Stimulated activated CD8-positive, alpha-beta memory T cell treated with anti-CD3 and anti-CD28 coated beads, Interleukin-7, amount 100 ng/mL, for 4 hours (primary cell): Measurements from ENCODE around the gene TAAR5.
"Not testable (repeated sequence)": the region's sequence is repeated elsewhere in the genome, so short reads cannot be mapped to it uniquely, and the experiment has no call there.

Experiments used
- DNase-seq, 2 donors: peaks; one replicate each; pipeline ENCODE4 v3.0.0-alpha.2; 2020; ENCODE audit warnings: low read depth in 2 of 2

The TAAR5 gene, protein sequence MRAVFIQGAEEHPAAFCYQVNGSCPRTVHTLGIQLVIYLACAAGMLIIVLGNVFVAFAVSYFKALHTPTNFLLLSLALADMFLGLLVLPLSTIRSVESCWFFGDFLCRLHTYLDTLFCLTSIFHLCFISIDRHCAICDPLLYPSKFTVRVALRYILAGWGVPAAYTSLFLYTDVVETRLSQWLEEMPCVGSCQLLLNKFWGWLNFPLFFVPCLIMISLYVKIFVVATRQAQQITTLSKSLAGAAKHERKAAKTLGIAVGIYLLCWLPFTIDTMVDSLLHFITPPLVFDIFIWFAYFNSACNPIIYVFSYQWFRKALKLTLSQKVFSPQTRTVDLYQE

DNA sequence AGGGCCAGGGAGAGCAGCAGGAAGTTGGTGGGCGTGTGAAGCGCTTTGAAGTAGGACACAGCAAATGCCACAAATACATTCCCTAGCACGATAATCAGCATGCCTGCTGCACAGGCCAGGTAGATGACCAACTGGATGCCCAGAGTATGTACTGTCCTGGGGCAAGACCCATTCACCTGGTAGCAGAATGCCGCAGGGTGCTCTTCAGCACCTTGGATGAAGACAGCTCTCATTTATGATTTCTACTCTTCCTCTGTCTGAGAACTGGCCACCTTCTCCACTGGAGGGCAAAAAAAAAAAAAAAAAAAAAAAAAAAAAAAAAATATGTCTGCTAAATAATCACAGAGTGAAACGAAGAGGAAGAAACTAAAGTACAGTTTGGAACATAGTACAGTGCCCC lies at the start of gene TAAR5:
TSS of gene TAAR5 (minus strand) at position 288 of the 400 bp plus-strand sequence. CDS start at position 233, 55 bp downstream.
- DNase-seq = no peak

GRCh38 chr6:132637135-132637534 lies 47.6 kb upstream of the TAAR5 start:
- DNase-seq = not testable (repeated sequence)

- DNase-seq = not testable (repeated sequence)
These were observed 46.4 kb upstream of the TAAR5 start for GRCh38 chr6:132635906-132636305.

- DNase-seq = not testable (repeated sequence)
These were observed 45.7 kb upstream of the TAAR5 start for GRCh38 chr6:132635288-132635687.

DNA sequence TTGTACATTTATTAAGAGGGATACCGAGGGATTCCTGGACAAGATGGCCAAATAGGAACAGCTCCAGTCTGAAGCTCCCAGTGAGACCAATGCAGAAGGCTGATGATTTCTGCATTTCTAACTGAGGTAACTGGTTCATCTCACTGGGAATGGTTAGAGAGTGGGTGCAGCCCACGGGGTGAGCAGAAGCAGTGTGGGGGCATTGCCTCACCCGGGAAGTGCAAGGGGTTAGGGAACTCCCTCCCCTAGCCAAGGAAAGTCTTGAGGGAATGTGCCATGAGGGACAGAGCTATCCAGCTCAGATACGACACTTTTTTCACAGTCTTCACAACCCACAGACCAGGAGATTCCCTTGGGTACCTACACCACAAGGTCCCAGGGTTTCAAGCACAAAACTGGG lies 45.3 kb upstream of the TAAR5 start:
- DNase-seq = no peak

DNA sequence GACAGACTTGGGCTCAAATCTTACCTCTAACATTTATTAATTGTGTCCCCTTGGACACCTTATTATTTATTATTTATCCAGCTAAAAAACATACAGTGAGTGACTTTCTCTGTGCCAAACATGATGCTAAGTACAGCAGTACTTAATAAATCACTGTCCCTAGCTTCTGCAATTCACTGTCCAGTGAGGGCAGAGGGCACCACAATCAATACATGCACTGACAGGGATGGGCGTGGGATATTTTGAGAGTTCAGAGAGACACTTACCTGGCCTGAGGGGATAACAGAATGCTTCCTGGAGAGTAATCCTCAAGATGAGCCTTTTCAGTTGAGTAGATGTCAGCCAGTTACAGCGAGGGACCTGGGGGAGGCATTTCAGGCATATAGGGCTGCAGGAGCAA lies 43.8 kb upstream of the TAAR5 start:
- DNase-seq = no peak

GRCh38 chr6:132624175-132624574 lies 34.6 kb upstream of the TAAR5 start, which contains the start of gene TAAR2:
TAAR2 (minus strand) TSS chr6:132624275; CDS start chr6:132624275, 0 bp downstream.
- DNase-seq = no peak

DNA sequence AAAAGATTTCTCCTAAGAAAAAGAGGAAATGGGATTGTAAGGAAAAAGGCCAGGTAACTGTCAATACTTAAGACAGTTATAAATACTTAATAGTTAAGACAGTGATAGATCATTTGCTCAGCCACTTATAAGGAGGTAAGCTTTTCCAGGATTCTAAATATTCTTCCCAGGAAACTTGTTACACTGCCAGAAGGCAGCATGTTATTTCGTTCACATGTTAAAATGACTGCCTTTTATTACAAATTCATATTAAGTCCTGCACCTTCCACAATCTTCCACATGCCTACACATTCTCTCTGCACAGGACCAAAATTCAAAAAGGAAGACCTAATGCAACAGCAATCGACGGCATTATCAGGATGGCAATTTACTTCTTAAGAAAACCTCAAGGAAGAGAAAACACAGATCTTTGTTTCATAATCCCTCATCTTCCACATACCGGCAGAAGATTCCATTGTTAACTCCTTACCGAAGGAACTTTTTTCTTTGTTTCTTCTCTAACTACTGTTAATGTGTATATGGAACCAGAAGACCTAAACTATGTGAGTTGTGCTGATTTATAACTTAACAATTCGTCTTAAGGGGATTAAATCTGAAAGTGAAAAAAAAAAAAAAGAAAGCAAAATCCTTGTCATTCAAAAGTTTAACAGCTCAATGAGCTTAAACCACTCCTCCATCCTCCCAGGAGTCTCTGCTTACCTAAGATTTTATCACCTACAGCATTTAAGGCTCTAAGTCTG lies 33.7 kb upstream of the TAAR5 start:
- DNase-seq = no peak

- no peak for DNase-seq
These were observed 27.1 kb upstream of the TAAR5 start for GRCh38 chr6:132616677-132617076.

DNA sequence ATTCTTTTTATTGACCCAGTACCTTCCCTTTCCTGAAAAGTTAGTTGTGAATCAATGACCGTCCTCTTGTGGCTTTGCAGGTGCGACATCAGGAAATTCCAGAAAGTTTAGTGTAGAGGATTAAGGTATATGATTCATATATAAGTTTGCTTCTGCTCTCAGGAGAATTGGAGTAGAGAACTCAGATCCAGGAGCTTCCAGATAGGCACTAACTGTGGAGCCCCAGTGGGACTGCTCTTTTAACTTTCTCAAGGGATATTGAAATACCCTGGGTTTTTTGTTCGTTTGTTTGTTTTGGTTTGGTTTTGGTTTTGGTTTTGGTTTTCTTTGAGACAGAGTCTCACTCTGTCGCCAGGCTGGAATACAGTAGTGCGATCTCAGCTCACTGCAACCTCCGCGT lies 25.0 kb upstream of the TAAR5 start:
- no peak for DNase-seq

DNA sequence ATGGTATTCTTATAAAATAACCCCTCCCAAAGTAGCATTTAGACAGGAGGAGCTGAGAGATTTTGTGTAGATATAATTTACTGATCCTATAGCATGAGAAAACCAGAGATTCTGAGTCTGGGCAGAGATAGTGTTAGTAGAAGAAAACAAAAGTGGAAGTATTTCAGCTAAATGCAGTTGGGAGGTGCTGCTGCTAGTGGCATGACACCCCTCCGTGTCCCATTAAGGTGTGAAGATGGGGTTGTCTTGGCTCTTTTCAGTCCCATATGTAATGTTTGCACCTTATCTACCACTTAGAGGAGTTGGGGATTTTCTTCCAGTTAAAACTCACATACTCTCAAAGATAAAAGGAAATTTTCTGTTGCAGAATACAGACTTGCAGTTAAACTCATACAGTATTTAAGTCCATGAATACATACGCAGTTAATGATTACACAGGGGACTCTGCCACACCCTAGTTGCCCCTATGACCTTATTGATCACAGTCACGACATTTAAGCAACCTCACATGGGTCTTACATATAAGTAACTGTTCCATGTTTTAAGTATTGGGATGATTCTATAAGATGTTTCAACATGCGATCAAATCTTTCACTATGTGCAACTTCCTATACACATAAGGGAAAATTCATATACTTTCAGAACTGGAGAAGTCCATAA lies 23.0 kb upstream of the TAAR5 start:
- no peak for DNase-seq

DNA sequence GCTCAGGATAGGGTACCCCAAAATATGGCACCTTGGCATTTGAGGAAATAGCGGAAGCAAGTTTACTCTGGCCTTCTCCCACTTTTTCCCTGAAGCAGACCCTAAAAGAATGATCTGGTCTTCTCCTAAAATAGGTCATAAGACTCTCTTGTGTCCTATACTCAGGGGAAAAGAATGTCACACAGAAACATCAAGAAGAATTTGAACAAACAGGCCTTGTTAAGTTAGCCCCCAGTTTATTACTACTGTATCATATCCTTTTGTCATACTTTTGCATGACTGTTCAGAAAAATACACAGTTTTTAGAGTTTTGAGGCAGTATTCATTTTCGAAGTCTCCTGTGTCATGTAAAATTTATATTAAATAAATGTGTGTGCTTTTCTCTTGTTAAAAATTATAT lies 22.1 kb upstream of the TAAR5 start:
- no peak for DNase-seq

DNA sequence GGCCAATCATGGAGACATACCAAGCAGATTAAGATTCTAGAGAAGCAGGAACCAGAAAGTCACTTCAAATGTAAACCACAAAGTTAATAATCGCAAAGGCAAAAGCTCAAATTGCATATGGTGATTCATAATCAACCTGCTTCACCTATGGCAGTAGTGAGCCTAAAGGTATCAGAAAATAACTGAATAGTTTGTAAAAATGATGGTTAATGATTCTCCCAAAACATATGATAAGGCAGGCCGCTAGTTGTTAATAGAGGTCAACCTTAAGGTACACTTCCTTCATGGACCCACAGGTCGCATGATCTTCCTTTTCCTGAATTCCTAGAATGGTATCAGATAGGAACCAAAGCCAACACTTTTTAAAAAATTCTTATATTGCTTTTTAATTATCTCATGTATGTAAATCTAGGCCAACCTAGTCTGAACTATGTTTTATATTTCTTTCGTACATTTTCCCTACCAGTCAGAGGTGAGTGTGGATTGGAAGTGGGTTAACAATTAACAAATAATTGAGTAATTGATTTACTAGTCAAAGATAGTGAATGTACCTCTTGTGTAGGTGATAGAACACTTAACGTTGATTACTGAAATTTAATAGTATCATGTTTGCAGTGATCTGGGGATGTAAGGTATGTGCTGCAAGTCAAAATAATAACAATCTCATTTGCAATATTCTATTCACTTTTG lies 18.1 kb upstream of the TAAR5 start:
- no peak for DNase-seq

GRCh38 chr6:132604635-132605152 lies 15.2 kb upstream of the TAAR5 start:
- DNase-seq = no peak

GRCh38 chr6:132600900-132601299 lies 11.4 kb upstream of the TAAR5 start:
- DNase-seq = not testable (repeated sequence)

DNA sequence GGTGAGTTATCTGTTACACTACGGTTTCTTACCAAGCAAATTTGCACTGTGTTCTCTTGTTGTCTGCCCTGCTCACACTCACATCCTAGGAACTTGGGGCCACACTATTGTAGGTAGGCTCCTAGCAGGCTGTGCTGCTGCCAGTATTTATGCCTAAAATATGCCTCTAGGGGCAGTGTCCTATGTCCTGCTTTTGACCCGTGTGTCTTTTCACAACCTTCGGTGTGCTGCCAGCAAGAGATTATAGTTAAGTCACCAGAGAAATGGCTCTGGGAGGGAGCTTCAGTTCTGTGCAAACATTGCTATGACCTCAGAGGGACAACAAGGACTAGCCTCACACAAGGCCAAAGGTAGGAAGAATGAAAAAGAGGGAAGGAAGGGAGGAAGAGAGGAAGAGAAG lies 8.9 kb upstream of the TAAR5 start:
- DNase-seq = no peak

DNA sequence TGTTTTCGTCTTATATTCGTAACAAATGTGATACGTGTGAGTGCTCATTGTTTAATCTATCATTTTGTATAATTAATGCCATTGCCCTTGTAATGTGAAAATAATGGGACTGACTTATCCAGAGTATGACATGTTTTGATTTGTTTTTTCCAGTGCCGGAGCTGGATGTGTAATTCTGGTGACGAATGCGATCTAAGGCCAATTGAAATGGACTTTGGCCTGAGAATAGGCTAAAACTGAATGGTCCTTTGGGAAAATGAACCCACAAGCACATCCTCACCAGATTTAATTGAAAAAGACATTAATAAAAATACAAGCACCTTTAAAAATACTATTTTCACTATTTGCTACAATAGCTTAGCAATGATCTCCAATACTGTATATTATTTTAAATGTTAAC lies 6.7 kb upstream of the TAAR5 start:
- no peak for DNase-seq

DNA sequence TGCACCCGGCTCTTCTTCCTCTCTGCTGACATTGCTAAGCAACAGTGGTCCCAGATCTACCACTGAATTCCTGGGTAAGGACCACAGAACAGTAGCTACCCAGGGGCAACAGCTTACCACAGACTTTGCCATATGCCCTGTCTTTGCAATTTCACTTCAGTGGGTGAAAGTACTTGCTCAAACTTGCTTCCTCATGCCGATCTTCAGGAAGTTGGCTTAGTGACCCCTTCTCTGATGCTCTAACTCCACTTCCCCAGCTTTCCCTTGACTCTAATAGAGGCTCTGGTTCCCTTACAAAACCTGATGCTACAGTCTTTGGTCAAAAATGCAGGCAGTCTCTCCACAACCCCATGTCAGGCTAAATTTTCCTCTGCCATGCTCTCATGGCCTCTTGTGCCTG lies 3.3 kb upstream of the TAAR5 start:
- no peak for DNase-seq

- DNase-seq = no peak
These were observed 821 bp upstream of the TAAR5 start for GRCh38 chr6:132590362-132590761.

GRCh38 chr6:132587424-132587823 lies 2.1 kb downstream of the TAAR5 start:
- DNase-seq = no peak

GRCh38 chr6:132584698-132585097 lies 4.8 kb downstream of the TAAR5 start:
- DNase-seq = no peak

DNA sequence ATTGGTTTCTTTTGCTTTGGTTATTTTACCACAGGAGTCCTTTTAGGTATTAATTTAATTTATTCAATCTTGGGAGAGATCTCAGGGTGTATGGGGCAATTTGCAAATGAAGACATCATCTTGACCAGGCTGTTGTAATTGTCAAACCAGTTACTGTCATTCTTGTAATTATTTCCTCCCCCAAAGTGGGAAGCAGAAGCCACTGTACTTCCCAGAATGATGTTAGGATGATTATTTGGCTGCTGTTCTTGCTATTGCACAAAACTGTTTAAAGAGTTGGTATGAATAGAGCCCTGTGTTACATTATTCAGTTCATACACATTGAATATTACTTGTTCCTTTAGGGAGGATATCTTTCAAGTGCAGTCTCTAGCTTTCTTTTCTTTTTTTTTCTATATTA lies 17.8 kb downstream of the TAAR5 start:
- DNase-seq = no peak
